ENCODE results near the gene RAD51B. TPM values are rescaled to one million over a fixed set of nuclear protein-coding genes. Genes with fewer than 3 reads are reported as not detected.
A peak's percentile ranks its signal among the peaks of the same experiment; 100 is the strongest.
"Not testable (repeated sequence)": the region's sequence is repeated elsewhere in the genome, so short reads cannot be mapped to it uniquely, and the experiment has no call there.

RAD51B gene
- total RNA-seq, 1 experiment from 2014 or later: 10.8 TPM

- no peak overlapping the region for H3K9ac ChIP-seq (ENCODE audit: low read length)
- H2AFZ ChIP-seq (ENCODE audit: low read length): no peak overlapping the region
- no peak overlapping the region for H3K27ac ChIP-seq (ENCODE audit: low read length)
- H3K4me3 ChIP-seq (ENCODE audit: low read length): no peak overlapping the region
- no peaks in the 10 kb centered on the region for H3K9me3 ChIP-seq (ENCODE audit: low read length)
- intact Hi-C loops (cut with micrococcal nuclease): loop anchor here (2.0 kb wide), 1 partner anchor 25 kb away; no protein-coding TSS in a partner anchor
- TF ChIP-seq CTCF (conservative IDR thresholded peaks at IDR 0.05; ENCODE audit: low read depth, low read length): no peak
- no peak for TF ChIP-seq EZH2phosphoT487 (IDR thresholded peaks at IDR 0.05; ENCODE audit: borderline replicate concordance, low read length)
- TF ChIP-seq EZH2 (IDR thresholded peaks at IDR 0.05; ENCODE audit: low read length, unreplicated experiment): no peak
- H4K20me1 ChIP-seq (ENCODE audit: low read length): no peaks in the 10 kb centered on the region
- H3F3A ChIP-seq (ENCODE audit: low read length, unreplicated experiment): no peaks in the 10 kb centered on the region
- ATAC-seq: no peak
- CTCF ChIA-PET: no interaction called here
- no peaks in the 10 kb centered on the region for H3K27me3 ChIP-seq (ENCODE audit: low read length)
- H3K9me2 ChIP-seq (replicated peaks; ENCODE audit: low read length): no peaks in the 10 kb centered on the region
- BruUV-seq (replicated peaks): no TSS peak
- H3K36me3 ChIP-seq (ENCODE audit: low read depth, low read length): no peaks in the 10 kb centered on the region
- DNase-seq: no peak
- no peak overlapping the region for H3K4me2 ChIP-seq (ENCODE audit: low read length)
- H3K79me2 ChIP-seq (ENCODE audit: low read length): no peaks in the 10 kb centered on the region
- peaks cover 16% of the 10 kb centered on the region for H3K4me1 ChIP-seq (ENCODE audit: insufficient read depth, low read length)
- POLR2A ChIA-PET (ENCODE audit: unreplicated experiment): no interaction called here
Measured at GRCh38 chr14:68043752-68044151, 224.2 kb downstream of the RAD51B start.

GRCh38 chr14:68047906-68048305, 228.3 kb downstream of the RAD51B start:
- peak overlapping the region; percentile 21 for H3K27ac ChIP-seq (ENCODE audit: low read length)

GRCh38 chr14:68048815-68049214, 229.2 kb downstream of the RAD51B start:
- H3K4me3 ChIP-seq (ENCODE audit: low read length); H3K9ac ChIP-seq (ENCODE audit: low read length); H2AFZ ChIP-seq (ENCODE audit: low read length); POLR2A ChIA-PET (ENCODE audit: unreplicated experiment); ATAC-seq; H3K27me3 ChIP-seq (ENCODE audit: low read length); H4K20me1 ChIP-seq (ENCODE audit: low read length); H3F3A ChIP-seq (ENCODE audit: low read length, unreplicated experiment); H3K79me2 ChIP-seq (ENCODE audit: low read length); CTCF ChIA-PET; H3K4me1 ChIP-seq (ENCODE audit: insufficient read depth, low read length); H3K27ac ChIP-seq (ENCODE audit: low read length); H3K36me3 ChIP-seq (ENCODE audit: low read depth, low read length); H3K4me2 ChIP-seq (ENCODE audit: low read length); BruUV-seq (replicated peaks); DNase-seq; H3K9me2 ChIP-seq (replicated peaks; ENCODE audit: low read length); H3K9me3 ChIP-seq (ENCODE audit: low read length): not testable (repeated sequence)
- intact Hi-C loops (cut with micrococcal nuclease): loop anchor here (1.0 to 5.0 kb wide), 3 partner anchors 47 to 197 kb away; no protein-coding TSS in a partner anchor

More at GRCh38 chr14:68047906-68048305, 228.3 kb downstream of the RAD51B start:
- H3K36me3 ChIP-seq (ENCODE audit: low read depth, low read length): no peaks in the 10 kb centered on the region
- no peaks in the 10 kb centered on the region for H3K9me2 ChIP-seq (replicated peaks; ENCODE audit: low read length)
- H3K9me3 ChIP-seq (ENCODE audit: low read length): no peaks in the 10 kb centered on the region
- no peaks in the 10 kb centered on the region for H3F3A ChIP-seq (ENCODE audit: low read length, unreplicated experiment)
- no TSS peak for BruUV-seq (replicated peaks)
- no peaks in the 10 kb centered on the region for H4K20me1 ChIP-seq (ENCODE audit: low read length)
- CTCF ChIA-PET: interaction anchor here (0.6 kb wide), 1 partner anchor 741 kb away, joined by 3 read pairs; no protein-coding TSS in a partner anchor
- POLR2A ChIA-PET (ENCODE audit: unreplicated experiment): interaction anchor here (0.5 to 0.8 kb wide), 5 partner anchors 76 to 1903 kb away, joined by 4 to 10 read pairs (median 5); no protein-coding TSS in a partner anchor
- H3K4me3 ChIP-seq (ENCODE audit: low read length): peak overlapping the region; percentile 33
- intact Hi-C loops (cut with micrococcal nuclease): loop anchor here (1.0 to 5.0 kb wide), 3 partner anchors 46 to 198 kb away; no protein-coding TSS in a partner anchor
- peak overlapping the region; percentile 10; the same call in 1 of the 2 replicates for H3K9ac ChIP-seq (ENCODE audit: low read length)
- no peaks in the 10 kb centered on the region for H3K79me2 ChIP-seq (ENCODE audit: low read length)
- ATAC-seq (peak; percentile 100), DNase-seq (peak; percentile 82)
- H3K4me1 ChIP-seq (ENCODE audit: insufficient read depth, low read length): peaks cover 9% of the 10 kb centered on the region
- peak overlapping the region; percentile 72 for H3K4me2 ChIP-seq (ENCODE audit: low read length)
- no peak for TF ChIP-seq EZH2 (IDR thresholded peaks at IDR 0.05; ENCODE audit: low read length, unreplicated experiment)
- no peak for TF ChIP-seq EZH2phosphoT487 (IDR thresholded peaks at IDR 0.05; ENCODE audit: borderline replicate concordance, low read length)
- no peak for TF ChIP-seq CTCF (conservative IDR thresholded peaks at IDR 0.05; ENCODE audit: low read depth, low read length)
- no peaks in the 10 kb centered on the region for H3K27me3 ChIP-seq (ENCODE audit: low read length)
- H2AFZ ChIP-seq (ENCODE audit: low read length): peak overlapping the region; percentile 36

Measured in PC-3 (cell line).